Measurements from ENCODE around the gene CXCL16. TPM values are rescaled to one million over a fixed set of nuclear protein-coding genes. Genes with fewer than 3 reads are reported as not detected.

CXCL16 gene
- total RNA-seq, 1 experiment from 2014 or later: 44.8 TPM

DNA sequence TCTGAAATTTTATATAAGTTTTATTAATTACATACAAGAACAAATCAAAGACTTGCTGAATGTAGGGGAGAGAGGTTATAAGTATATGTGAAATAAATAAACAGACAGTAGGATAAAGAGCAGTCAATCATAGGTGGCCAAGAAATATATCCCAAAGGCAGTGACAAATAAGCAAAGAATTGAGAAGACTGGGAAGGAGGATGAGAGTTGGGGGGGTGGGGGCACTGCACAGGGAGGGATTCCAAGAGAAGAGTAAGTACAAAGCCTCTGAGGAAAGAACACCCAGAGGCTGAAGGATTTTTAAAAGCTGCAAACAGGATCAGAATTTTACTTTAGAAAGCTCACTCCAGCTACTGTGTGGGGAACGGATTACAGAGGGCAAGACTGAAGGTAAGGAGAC lies 38.6 kb downstream of the CXCL16 start:
- Histone ChIP-seq H2AFZ (ENCODE audit: low read depth, low read length, poor library complexity, severe bottlenecking) (no peak overlapping the region), H3K9ac (ENCODE audit: low read length) (no peak overlapping the region), H3K27ac (ENCODE audit: low read depth, low read length) (no peak overlapping the region), H4K20me1 (ENCODE audit: insufficient read depth) (0 out of 2 replicates have a peak, but pooled peaks cover 4% of the 10 kb centered on the region), H3K79me2 (ENCODE audit: insufficient read depth, low read length) (peaks cover 88% of the 10 kb centered on the region), H3K9me2 (ENCODE audit: insufficient read depth) (no peaks in the 10 kb centered on the region), H3K9me3 (ENCODE audit: control insufficient read depth in 1 of 2, insufficient read depth in 1 of 2, low read depth in 1 of 2, low read length in 2 of 2) (no peaks in the 10 kb centered on the region), H3K4me3 (replicated peaks in 1 of 2; ENCODE audit: low read depth in 1 of 2, low read length in 2 of 2) (no peak overlapping the region), H3K4me1 (ENCODE audit: control insufficient read depth in 1 of 2, insufficient read depth in 2 of 2, low read length in 2 of 2) (peaks cover 5 to 31% of the 10 kb centered on the region in 2 experiments), H3K36me3 (ENCODE audit: control insufficient read depth in 1 of 2, insufficient read depth in 2 of 2, low read length in 2 of 2) (peaks cover 9 to 20% of the 10 kb centered on the region in 2 experiments; a peak in 2 of 4 replicates), H3K27me3 (ENCODE audit: insufficient read depth, low read length) (no peaks in the 10 kb centered on the region), H3K4me2 (ENCODE audit: low read length) (no peak overlapping the region)
- ATAC-seq (no peak), DNase-seq (ENCODE audit: low read depth, low spot score) (no peak)
- RAD21 ChIA-PET (ENCODE audit: low non-redundant PET in 1 of 2, low total read pairs in 2 of 2, uncharacterized antibody in 2 of 2, unreplicated experiment in 2 of 2): no interaction called here
- POLR2A ChIA-PET: interaction anchor here (1.1 kb wide), 1 partner anchor 11 kb away, joined by 3 read pairs; no protein-coding TSS in a partner anchor
- TF ChIP-seq CBX3 (IDR thresholded peaks at IDR 0.05; ENCODE audit: low read depth) (no peak), TCF7L2 (IDR thresholded peaks at IDR 0.05; ENCODE audit: borderline replicate concordance, extremely low read depth, insufficient read depth, insufficient read length) (no peak), RAD21 (IDR thresholded peaks at IDR 0.05; ENCODE audit: low read depth) (no peak), YY1 (IDR thresholded peaks at IDR 0.05; ENCODE audit: extremely low read depth, insufficient replicate concordance, low read depth, low read length) (no peak), FOSL1 (IDR thresholded peaks at IDR 0.05; ENCODE audit: low read depth) (no peak), SRF (IDR thresholded peaks at IDR 0.05; ENCODE audit: low read depth) (no peak), POLR2A (IDR thresholded peaks at IDR 0.05; ENCODE audit: borderline replicate concordance, extremely low read depth, insufficient read depth, insufficient read length) (no peak), ZNF274 (IDR thresholded peaks at IDR 0.05; ENCODE audit: low read depth, low read length) (no peak), ELF1 (IDR thresholded peaks at IDR 0.05; ENCODE audit: borderline replicate concordance, low read depth) (no peak)
- TF ChIP-seq, protein P1, sequence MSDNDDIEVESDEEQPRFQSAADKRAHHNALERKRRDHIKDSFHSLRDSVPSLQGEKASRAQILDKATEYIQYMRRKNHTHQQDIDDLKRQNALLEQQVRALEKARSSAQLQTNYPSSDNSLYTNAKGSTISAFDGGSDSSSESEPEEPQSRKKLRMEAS (IDR thresholded peaks at IDR 0.05): no peak
- TF ChIP-seq, protein P2, sequence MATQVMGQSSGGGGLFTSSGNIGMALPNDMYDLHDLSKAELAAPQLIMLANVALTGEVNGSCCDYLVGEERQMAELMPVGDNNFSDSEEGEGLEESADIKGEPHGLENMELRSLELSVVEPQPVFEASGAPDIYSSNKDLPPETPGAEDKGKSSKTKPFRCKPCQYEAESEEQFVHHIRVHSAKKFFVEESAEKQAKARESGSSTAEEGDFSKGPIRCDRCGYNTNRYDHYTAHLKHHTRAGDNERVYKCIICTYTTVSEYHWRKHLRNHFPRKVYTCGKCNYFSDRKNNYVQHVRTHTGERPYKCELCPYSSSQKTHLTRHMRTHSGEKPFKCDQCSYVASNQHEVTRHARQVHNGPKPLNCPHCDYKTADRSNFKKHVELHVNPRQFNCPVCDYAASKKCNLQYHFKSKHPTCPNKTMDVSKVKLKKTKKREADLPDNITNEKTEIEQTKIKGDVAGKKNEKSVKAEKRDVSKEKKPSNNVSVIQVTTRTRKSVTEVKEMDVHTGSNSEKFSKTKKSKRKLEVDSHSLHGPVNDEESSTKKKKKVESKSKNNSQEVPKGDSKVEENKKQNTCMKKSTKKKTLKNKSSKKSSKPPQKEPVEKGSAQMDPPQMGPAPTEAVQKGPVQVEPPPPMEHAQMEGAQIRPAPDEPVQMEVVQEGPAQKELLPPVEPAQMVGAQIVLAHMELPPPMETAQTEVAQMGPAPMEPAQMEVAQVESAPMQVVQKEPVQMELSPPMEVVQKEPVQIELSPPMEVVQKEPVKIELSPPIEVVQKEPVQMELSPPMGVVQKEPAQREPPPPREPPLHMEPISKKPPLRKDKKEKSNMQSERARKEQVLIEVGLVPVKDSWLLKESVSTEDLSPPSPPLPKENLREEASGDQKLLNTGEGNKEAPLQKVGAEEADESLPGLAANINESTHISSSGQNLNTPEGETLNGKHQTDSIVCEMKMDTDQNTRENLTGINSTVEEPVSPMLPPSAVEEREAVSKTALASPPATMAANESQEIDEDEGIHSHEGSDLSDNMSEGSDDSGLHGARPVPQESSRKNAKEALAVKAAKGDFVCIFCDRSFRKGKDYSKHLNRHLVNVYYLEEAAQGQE (IDR thresholded peaks at IDR 0.05; ENCODE audit: low read depth): no peak
- intact Hi-C loops (cut with micrococcal nuclease): no loop called here
- CTCF ChIA-PET: no interaction called here
- BruUV-seq (replicated peaks): no TSS peak
